ENCODE results near the gene TBPL1. TPM values are rescaled to one million over a fixed set of nuclear protein-coding genes. Genes with fewer than 3 reads are reported as not detected.
A peak's percentile ranks its signal among the peaks of the same experiment; 100 is the strongest.

Gene TBPL1
- total and polyA plus RNA-seq, 2 of the 13 experiments (the other 11 are each of a cell fraction or from before 2014, with no cell fraction given), result 25.3 to 39.3 TPM

DNA sequence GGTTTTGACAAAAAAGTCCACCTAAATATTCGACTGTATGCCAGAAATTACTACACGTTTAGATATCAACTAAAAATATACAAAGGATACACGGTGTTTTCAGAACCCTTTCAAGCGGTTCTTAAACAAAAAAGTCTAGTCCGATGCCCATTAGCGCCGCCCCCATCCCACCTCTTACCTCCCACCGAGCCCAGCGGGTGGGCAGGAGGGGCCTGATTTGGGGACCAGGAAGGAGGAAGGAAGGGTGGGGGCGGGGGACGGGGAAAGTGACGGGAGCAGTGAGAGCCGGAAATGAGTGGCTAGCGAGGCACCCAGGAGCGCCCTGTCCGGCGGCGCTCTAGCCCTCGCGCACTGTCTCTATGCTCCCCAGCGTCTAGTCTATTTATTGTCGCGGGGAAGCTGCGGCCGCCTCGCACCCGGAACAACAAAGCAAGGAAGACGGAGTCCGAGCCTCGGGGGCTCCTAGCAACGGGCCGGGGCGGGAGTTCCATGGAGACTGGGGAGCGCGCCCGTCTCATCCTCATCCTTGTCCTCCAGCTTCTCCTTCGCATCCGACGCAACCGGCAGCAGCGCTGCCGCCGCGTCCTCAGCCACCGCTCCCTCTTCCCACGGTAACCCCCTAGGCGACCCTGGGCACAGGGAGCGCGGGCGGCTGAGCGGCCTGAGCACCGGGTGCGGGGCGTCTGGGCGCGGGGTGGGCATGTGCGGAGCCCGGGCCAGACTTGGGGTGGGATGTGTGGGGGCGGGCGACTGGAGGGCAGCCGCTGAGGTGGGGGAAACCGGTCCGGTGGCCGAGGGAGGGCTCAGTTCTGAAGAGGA is at the start of gene TBPL1 (continued):
- TF ChIP-seq BRCA1 (CRISPR knock-in tag; IDR thresholded peaks at IDR 0.05) (no peak), ONECUT2 (CRISPR knock-in tag; IDR thresholded peaks at IDR 0.05) (no peak), TEF (CRISPR knock-in tag; IDR thresholded peaks at IDR 0.05) (no peak), ZNF292 (CRISPR knock-in tag; IDR thresholded peaks at IDR 0.05; ENCODE audit: borderline replicate concordance, low read depth) (peak; percentile 56; the same call in 1 of the 2 replicates), ZNF460 (CRISPR knock-in tag; IDR thresholded peaks at IDR 0.05; ENCODE audit: borderline replicate concordance) (no peak; the same call in 1 of the 2 replicates), USF2 (IDR thresholded peaks at IDR 0.05; ENCODE audit: low read depth, low read length) (no peak), USF2 (CRISPR knock-in tag; IDR thresholded peaks at IDR 0.05; ENCODE audit: borderline replicate concordance) (no peak), NAIF1 (CRISPR knock-in tag; IDR thresholded peaks at IDR 0.05; ENCODE audit: borderline replicate concordance) (peak; percentile 79), MNT (IDR thresholded peaks at IDR 0.05) (peak; percentile 24; the same call in 1 of the 2 replicates), ZSCAN25 (CRISPR knock-in tag; IDR thresholded peaks at IDR 0.05) (no peak), ZNF501 (CRISPR knock-in tag; IDR thresholded peaks at IDR 0.05) (0 out of 2 replicates have a peak, but pooled peaks have one; percentile 18), NKX3-1 (CRISPR knock-in tag; IDR thresholded peaks at IDR 0.05) (no peak), SRSF1 (optimal IDR thresholded peaks at IDR 0.05; ENCODE audit: low read depth, low read length) (peak; percentile 86), ZNF784 (CRISPR knock-in tag; IDR thresholded peaks at IDR 0.05; ENCODE audit: borderline replicate concordance) (no peak), PRDM10 (CRISPR knock-in tag; IDR thresholded peaks at IDR 0.05; ENCODE audit: low read depth) (no peak)
- TF ChIP-seq, protein P1, sequence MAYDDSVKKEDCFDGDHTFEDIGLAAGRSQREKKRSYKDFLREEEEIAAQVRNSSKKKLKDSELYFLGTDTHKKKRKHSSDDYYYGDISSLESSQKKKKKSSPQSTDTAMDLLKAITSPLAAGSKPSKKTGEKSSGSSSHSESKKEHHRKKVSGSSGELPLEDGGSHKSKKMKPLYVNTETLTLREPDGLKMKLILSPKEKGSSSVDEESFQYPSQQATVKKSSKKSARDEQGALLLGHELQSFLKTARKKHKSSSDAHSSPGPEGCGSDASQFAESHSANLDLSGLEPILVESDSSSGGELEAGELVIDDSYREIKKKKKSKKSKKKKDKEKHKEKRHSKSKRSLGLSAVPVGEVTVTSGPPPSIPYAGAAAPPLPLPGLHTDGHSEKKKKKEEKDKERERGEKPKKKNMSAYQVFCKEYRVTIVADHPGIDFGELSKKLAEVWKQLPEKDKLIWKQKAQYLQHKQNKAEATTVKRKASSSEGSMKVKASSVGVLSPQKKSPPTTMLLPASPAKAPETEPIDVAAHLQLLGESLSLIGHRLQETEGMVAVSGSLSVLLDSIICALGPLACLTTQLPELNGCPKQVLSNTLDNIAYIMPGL (CRISPR knock-in tag; IDR thresholded peaks at IDR 0.05; ENCODE audit: borderline replicate concordance in 1 of 2, low read depth in 1 of 2), result peak in 1 of 2 experiments; percentile 92; a peak in 3 of 4 replicates
